ENCODE results near the gene GNAS.
A peak's percentile ranks its signal among the peaks of the same experiment; 100 is the strongest.

Gene GNAS

GRCh38 chr20:58883241-58883691 is 30.8 kb downstream of the GNAS start:
- no peak for DNase-seq

- no peak for DNase-seq
Observed at GRCh38 chr20:58884966-58885365, 32.5 kb downstream of the GNAS start.

- no peak for DNase-seq
Observed at GRCh38 chr20:58886546-58886945, 34.0 kb downstream of the GNAS start.

GRCh38 chr20:58888103-58888502 is 35.6 kb downstream of the GNAS start:
- DNase-seq: no peak

GRCh38 chr20:58888521-58889333 is 36.2 kb downstream of the GNAS start:
- peak; percentile 73 for DNase-seq

- no peak for DNase-seq
Observed at GRCh38 chr20:58889334-58889760, 36.8 kb downstream of the GNAS start.

- peak; percentile 33 for DNase-seq
Observed at GRCh38 chr20:58889798-58890517, 37.4 kb downstream of the GNAS start.

GRCh38 chr20:58890518-58891085 is 38.1 kb downstream of the GNAS start:
- peak; percentile 68 for DNase-seq

- DNase-seq: peak; percentile 62
Observed at GRCh38 chr20:58891086-58891717, 38.7 kb downstream of the GNAS start.

- DNase-seq: peak; percentile 24
Observed at GRCh38 chr20:58891718-58892140, 39.2 kb downstream of the GNAS start.

GRCh38 chr20:58892141-58892931 is 39.8 kb downstream of the GNAS start:
- DNase-seq: peak; percentile 69

GRCh38 chr20:58892932-58893224 is 40.4 kb downstream of the GNAS start:
- DNase-seq: no peak

GRCh38 chr20:58893355-58894120 is 41.0 kb downstream of the GNAS start:
- DNase-seq: no peak

- no peak for DNase-seq
Observed at GRCh38 chr20:58894652-58895447, 42.3 kb downstream of the GNAS start.

GRCh38 chr20:58895448-58896180 is 43.1 kb downstream of the GNAS start:
- DNase-seq: no peak

- DNase-seq: no peak
Observed at GRCh38 chr20:58896820-58897219, 44.3 kb downstream of the GNAS start.

GRCh38 chr20:58897488-58897887 is 45.0 kb downstream of the GNAS start:
- DNase-seq: no peak

- DNase-seq: no peak
Observed at GRCh38 chr20:58898629-58899408, 46.3 kb downstream of the GNAS start.

GRCh38 chr20:58899512-58899911 is 47.0 kb downstream of the GNAS start:
- no peak for DNase-seq
